ENCODE measurements around the gene DYNC1LI1. TPM values are rescaled to one million over a fixed set of nuclear protein-coding genes. Genes with fewer than 3 reads are reported as not detected.

The DYNC1LI1 gene
- total and polyA plus RNA-seq, 2 experiments from 2014 or later, result 45.1 to 48.0 TPM

GRCh38 chr3:32614956-32615355 lies 44.3 kb upstream of the DYNC1LI1 start (continued):
- no peak for TF ChIP-seq STAT1 (IDR thresholded peaks at IDR 0.05; ENCODE audit: unreplicated experiment)

GRCh38 chr3:32613183-32613582 lies 42.5 kb upstream of the DYNC1LI1 start:
- TF ChIP-seq, protein P1, sequence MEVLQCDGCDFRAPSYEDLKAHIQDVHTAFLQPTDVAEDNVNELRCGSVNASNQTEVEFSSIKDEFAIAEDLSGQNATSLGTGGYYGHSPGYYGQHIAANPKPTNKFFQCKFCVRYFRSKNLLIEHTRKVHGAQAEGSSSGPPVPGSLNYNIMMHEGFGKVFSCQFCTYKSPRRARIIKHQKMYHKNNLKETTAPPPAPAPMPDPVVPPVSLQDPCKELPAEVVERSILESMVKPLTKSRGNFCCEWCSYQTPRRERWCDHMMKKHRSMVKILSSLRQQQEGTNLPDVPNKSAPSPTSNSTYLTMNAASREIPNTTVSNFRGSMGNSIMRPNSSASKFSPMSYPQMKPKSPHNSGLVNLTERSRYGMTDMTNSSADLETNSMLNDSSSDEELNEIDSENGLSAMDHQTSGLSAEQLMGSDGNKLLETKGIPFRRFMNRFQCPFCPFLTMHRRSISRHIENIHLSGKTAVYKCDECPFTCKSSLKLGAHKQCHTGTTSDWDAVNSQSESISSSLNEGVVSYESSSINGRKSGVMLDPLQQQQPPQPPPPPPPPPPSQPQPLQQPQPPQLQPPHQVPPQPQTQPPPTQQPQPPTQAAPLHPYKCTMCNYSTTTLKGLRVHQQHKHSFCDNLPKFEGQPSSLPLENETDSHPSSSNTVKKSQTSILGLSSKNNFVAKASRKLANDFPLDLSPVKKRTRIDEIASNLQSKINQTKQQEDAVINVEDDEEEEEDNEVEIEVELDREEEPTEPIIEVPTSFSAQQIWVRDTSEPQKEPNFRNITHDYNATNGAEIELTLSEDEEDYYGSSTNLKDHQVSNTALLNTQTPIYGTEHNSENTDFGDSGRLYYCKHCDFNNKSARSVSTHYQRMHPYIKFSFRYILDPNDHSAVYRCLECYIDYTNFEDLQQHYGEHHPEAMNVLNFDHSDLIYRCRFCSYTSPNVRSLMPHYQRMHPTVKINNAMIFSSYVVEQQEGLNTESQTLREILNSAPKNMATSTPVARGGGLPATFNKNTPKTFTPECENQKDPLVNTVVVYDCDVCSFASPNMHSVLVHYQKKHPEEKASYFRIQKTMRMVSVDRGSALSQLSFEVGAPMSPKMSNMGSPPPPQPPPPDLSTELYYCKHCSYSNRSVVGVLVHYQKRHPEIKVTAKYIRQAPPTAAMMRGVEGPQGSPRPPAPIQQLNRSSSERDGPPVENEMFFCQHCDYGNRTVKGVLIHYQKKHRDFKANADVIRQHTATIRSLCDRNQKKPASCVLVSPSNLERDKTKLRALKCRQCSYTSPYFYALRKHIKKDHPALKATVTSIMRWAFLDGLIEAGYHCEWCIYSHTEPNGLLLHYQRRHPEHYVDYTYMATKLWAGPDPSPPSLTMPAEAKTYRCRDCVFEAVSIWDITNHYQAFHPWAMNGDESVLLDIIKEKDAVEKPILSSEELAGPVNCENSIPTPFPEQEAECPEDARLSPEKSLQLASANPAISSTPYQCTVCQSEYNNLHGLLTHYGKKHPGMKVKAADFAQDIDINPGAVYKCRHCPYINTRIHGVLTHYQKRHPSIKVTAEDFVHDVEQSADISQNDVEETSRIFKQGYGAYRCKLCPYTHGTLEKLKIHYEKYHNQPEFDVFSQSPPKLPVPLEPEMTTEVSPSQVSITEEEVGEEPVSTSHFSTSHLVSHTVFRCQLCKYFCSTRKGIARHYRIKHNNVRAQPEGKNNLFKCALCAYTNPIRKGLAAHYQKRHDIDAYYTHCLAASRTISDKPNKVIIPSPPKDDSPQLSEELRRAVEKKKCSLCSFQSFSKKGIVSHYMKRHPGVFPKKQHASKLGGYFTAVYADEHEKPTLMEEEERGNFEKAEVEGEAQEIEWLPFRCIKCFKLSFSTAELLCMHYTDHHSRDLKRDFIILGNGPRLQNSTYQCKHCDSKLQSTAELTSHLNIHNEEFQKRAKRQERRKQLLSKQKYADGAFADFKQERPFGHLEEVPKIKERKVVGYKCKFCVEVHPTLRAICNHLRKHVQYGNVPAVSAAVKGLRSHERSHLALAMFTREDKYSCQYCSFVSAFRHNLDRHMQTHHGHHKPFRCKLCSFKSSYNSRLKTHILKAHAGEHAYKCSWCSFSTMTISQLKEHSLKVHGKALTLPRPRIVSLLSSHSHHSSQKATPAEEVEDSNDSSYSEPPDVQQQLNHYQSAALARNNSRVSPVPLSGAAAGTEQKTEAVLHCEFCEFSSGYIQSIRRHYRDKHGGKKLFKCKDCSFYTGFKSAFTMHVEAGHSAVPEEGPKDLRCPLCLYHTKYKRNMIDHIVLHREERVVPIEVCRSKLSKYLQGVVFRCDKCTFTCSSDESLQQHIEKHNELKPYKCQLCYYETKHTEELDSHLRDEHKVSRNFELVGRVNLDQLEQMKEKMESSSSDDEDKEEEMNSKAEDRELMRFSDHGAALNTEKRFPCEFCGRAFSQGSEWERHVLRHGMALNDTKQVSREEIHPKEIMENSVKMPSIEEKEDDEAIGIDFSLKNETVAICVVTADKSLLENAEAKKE (CRISPR knock-in tag; IDR thresholded peaks at IDR 0.05), result no peak
- TF ChIP-seq, protein P2, sequence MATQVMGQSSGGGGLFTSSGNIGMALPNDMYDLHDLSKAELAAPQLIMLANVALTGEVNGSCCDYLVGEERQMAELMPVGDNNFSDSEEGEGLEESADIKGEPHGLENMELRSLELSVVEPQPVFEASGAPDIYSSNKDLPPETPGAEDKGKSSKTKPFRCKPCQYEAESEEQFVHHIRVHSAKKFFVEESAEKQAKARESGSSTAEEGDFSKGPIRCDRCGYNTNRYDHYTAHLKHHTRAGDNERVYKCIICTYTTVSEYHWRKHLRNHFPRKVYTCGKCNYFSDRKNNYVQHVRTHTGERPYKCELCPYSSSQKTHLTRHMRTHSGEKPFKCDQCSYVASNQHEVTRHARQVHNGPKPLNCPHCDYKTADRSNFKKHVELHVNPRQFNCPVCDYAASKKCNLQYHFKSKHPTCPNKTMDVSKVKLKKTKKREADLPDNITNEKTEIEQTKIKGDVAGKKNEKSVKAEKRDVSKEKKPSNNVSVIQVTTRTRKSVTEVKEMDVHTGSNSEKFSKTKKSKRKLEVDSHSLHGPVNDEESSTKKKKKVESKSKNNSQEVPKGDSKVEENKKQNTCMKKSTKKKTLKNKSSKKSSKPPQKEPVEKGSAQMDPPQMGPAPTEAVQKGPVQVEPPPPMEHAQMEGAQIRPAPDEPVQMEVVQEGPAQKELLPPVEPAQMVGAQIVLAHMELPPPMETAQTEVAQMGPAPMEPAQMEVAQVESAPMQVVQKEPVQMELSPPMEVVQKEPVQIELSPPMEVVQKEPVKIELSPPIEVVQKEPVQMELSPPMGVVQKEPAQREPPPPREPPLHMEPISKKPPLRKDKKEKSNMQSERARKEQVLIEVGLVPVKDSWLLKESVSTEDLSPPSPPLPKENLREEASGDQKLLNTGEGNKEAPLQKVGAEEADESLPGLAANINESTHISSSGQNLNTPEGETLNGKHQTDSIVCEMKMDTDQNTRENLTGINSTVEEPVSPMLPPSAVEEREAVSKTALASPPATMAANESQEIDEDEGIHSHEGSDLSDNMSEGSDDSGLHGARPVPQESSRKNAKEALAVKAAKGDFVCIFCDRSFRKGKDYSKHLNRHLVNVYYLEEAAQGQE (IDR thresholded peaks at IDR 0.05; ENCODE audit: unreplicated experiment), result no peak
- TF ChIP-seq EZH2phosphoT487 (IDR thresholded peaks at IDR 0.05; ENCODE audit: unreplicated experiment) (no peak), ZNF331 (CRISPR knock-in tag; IDR thresholded peaks at IDR 0.05; ENCODE audit: low read depth) (no peak), NANOG (IDR thresholded peaks at IDR 0.05; ENCODE audit: borderline replicate concordance) (no peak)
- no peak overlapping the region for H2AFZ ChIP-seq
- ATAC-seq (no peak), DNase-seq (ENCODE audit: low spot score) (no peak)
- no peaks in the 10 kb centered on the region for H3K27me3 Mint-ChIP-seq (ENCODE audit: insufficient read depth, low read depth, poor library complexity)
- no peaks in the 10 kb centered on the region for H3K36me3 ChIP-seq (ENCODE audit: insufficient read depth)
- no peaks in the 10 kb centered on the region for H3K27me3 ChIP-seq (ENCODE audit: insufficient read depth)
- no peak overlapping the region for H3K27ac Mint-ChIP-seq
- no peaks in the 10 kb centered on the region for H3K36me3 Mint-ChIP-seq (ENCODE audit: low read depth)
- peaks cover 6% of the 10 kb centered on the region; the same call in 1 of the 2 replicates for H3K4me1 ChIP-seq (ENCODE audit: insufficient read depth)
- H3K9me2 ChIP-seq (ENCODE audit: insufficient read depth), result no peaks in the 10 kb centered on the region
- no peaks in the 10 kb centered on the region for H4K20me1 ChIP-seq (replicated peaks; ENCODE audit: insufficient read depth)
- no peak overlapping the region for H3K4me2 ChIP-seq
- H3K4me1 Mint-ChIP-seq, result peaks cover 9% of the 10 kb centered on the region
- H3K79me2 ChIP-seq (replicated peaks; ENCODE audit: insufficient read depth), result no peaks in the 10 kb centered on the region
- H3K4me3 Mint-ChIP-seq, result no peak overlapping the region
- no peaks in the 10 kb centered on the region for H3F3A ChIP-seq (replicated peaks; ENCODE audit: low read depth)
- H3K4me3 ChIP-seq, result no peak overlapping the region
- no peaks in the 10 kb centered on the region for H3K9me3 Mint-ChIP-seq
- no peak overlapping the region for H3K27ac ChIP-seq (ENCODE audit: low read depth)

Measured in GM23338 (cell line).